ENCODE measurements around the gene KRTAP13-1. TPM values are rescaled to one million over a fixed set of nuclear protein-coding genes. Genes with fewer than 3 reads are reported as not detected.

The KRTAP13-1 gene
- total and polyA plus RNA-seq, 2 of the 8 experiments (the other 6 are each of a cell fraction or from before 2014, with no cell fraction given) = not detected

GRCh38 chr21:30408782-30409494, 13.1 kb downstream of the KRTAP13-1 start:
- Histone ChIP-seq H2AFZ (ENCODE audit: low read length) (peak overlapping the region; percentile 100), H3K9ac (replicated peaks in 1 of 4; ENCODE audit: extremely low read depth in 1 of 4, low read depth in 3 of 4, low read length in 3 of 4) (no peak overlapping the region)
- peak; percentile 99 for FAIRE-seq
- TF ChIP-seq JUN (IDR thresholded peaks at IDR 0.05; ENCODE audit: low read depth, low read length) (no peak), SP1 (IDR thresholded peaks at IDR 0.05; ENCODE audit: low read depth, low read length) (0 out of 2 replicates have a peak, but pooled peaks have one; percentile 22), SUZ12 (IDR thresholded peaks at IDR 0.05; ENCODE audit: low read length) (no peak), KDM1A (IDR thresholded peaks at IDR 0.05; ENCODE audit: borderline replicate concordance, low read length) (no peak), EP300 (IDR thresholded peaks at IDR 0.05; ENCODE audit: borderline replicate concordance in 1 of 2, low read depth in 2 of 2, low read length in 2 of 2) (peak in 1 of 2 experiments; percentile 72; a peak in 1 of 3 replicates), CTBP2 (IDR thresholded peaks at IDR 0.05; ENCODE audit: borderline replicate concordance, insufficient read depth, insufficient read length, low read length) (no peak), NRF1 (IDR thresholded peaks at IDR 0.05; ENCODE audit: low read depth, low read length) (no peak), POU5F1 (IDR thresholded peaks at IDR 0.05; ENCODE audit: low read depth, low read length) (no peak), CHD2 (IDR thresholded peaks at IDR 0.05; ENCODE audit: low read length) (no peak; the same call in 1 of the 2 replicates), TAF1 (IDR thresholded peaks at IDR 0.05; ENCODE audit: low read depth, low read length) (0 out of 2 replicates have a peak, but pooled peaks have one; percentile 23), SP4 (IDR thresholded peaks at IDR 0.05; ENCODE audit: low read length) (no peak)
- TF ChIP-seq, protein P1, sequence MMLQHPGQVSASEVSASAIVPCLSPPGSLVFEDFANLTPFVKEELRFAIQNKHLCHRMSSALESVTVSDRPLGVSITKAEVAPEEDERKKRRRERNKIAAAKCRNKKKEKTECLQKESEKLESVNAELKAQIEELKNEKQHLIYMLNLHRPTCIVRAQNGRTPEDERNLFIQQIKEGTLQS (IDR thresholded peaks at IDR 0.05; ENCODE audit: insufficient read depth, low read depth, low read length) = no peak

More at GRCh38 chr21:30408782-30409494, 13.1 kb downstream of the KRTAP13-1 start:
- peaks cover 0 to 3% (median 1%) of the 10 kb centered on the region in 4 experiments; a peak in 1 of 7 replicates for H3K4me1 ChIP-seq (replicated peaks in 1 of 4; ENCODE audit: control insufficient read depth in 3 of 4, insufficient read depth in 4 of 4, low read length in 3 of 4)
- ChIA-PET CTCF (ENCODE audit: partially characterized antibody) (interaction anchor here (0.6 to 2.5 kb wide), 25 partner anchors 9 to 1513 kb away, joined by 3 to 18 read pairs (median 4); partner anchors contain the start of genes KRTAP13-3, KRTAP13-4 and KRTAP23-1), POLR2A (ENCODE audit: partially characterized antibody) (no interaction called here)
- H3K4me3 ChIP-seq (ENCODE audit: extremely low read depth in 1 of 4, insufficient read depth in 2 of 4, low read depth in 3 of 4, low read length in 4 of 4) = peak overlapping the region in 1 of 4 experiments; percentile 28; a peak in 1 of 8 replicates
- no peak overlapping the region for H4K91ac ChIP-seq (replicated peaks; ENCODE audit: insufficient read length, low read length)
- no peak overlapping the region for H3K4ac ChIP-seq (replicated peaks; ENCODE audit: insufficient read length, low read depth, low read length)
- DNase-seq (ENCODE audit: low read depth in 1 of 2, low spot score in 2 of 2) = peak; percentile 74 to 95
- H3K23ac ChIP-seq (ENCODE audit: insufficient read length) = no peak overlapping the region
- H3K79me2 ChIP-seq (ENCODE audit: control insufficient read depth in 1 of 2, insufficient read depth in 2 of 2, low read length in 2 of 2) = no peaks in the 10 kb centered on the region
- H3K36me3 ChIP-seq (ENCODE audit: control insufficient read depth in 2 of 4, insufficient read depth in 4 of 4, low read length in 3 of 4) = no peaks in the 10 kb centered on the region
- no peaks in the 10 kb centered on the region for H4K20me1 ChIP-seq (replicated peaks in 1 of 2; ENCODE audit: control insufficient read depth in 1 of 2, insufficient read depth in 2 of 2, low read length in 2 of 2)
- no peaks in the 10 kb centered on the region for H3K23me2 ChIP-seq (ENCODE audit: low read depth, low read length)
- 22% methylated on average over 14 of the region's 14 CpGs; no CpG with 5 or more reads in 1 of the 2 experiments for WGBS, 2 experiments (ENCODE audit: extremely low coverage in 1 of 2, insufficient coverage in 1 of 2, insufficient read length in 1 of 2, insufficient replicate concordance in 2 of 2, low coverage in 1 of 2, low lambda C conversion rate in 2 of 2, missing lambda C conversion rate in 1 of 2)
- H2BK5ac ChIP-seq (ENCODE audit: low read depth, low read length) = no peak overlapping the region
- no peak overlapping the region for H3K14ac ChIP-seq (ENCODE audit: insufficient read length)
- H3K18ac ChIP-seq (ENCODE audit: extremely low read depth, low read length) = no peak overlapping the region; the same call in 1 of the 2 replicates
- no peaks in the 10 kb centered on the region for H3K79me1 ChIP-seq (ENCODE audit: low read depth, low read length)
- no peak overlapping the region for H2BK120ac ChIP-seq (replicated peaks; ENCODE audit: low read depth, low read length)
- H4K8ac ChIP-seq (ENCODE audit: extremely low read depth, insufficient read depth, low read length) = 0 out of 2 replicates have a peak overlapping the region, but pooled peaks have one; percentile 38
- H2BK12ac ChIP-seq (ENCODE audit: low read depth, low read length) = 0 out of 2 replicates have a peak overlapping the region, but pooled peaks have one; percentile 19
- H2BK15ac ChIP-seq (ENCODE audit: low read length) = no peak overlapping the region
- H2AK5ac ChIP-seq (ENCODE audit: low read depth, low read length) = no peak overlapping the region
- no peak overlapping the region for H4K5ac ChIP-seq (ENCODE audit: insufficient read length, low read depth, low read length)
- H3K27ac ChIP-seq (ENCODE audit: low read depth, low read length) = no peak overlapping the region
- H3K4me2 ChIP-seq (ENCODE audit: insufficient read depth in 1 of 2, low read depth in 2 of 2, low read length in 2 of 2) = peak overlapping the region; percentile 47 to 61; a peak in 3 of 4 replicates
- no peaks in the 10 kb centered on the region for H3K9me3 ChIP-seq (ENCODE audit: insufficient read depth in 2 of 2, low read depth in 1 of 2, low read length in 1 of 2)
- no peaks in the 10 kb centered on the region for H3K27me3 ChIP-seq (replicated peaks in 1 of 4; ENCODE audit: control insufficient read depth in 3 of 4, extremely low read depth in 1 of 4, insufficient read depth in 3 of 4, low read length in 3 of 4)
- H2BK20ac ChIP-seq (ENCODE audit: low read length) = no peak overlapping the region
- no peak overlapping the region for H3K56ac ChIP-seq (replicated peaks; ENCODE audit: insufficient read length, low read depth, low read length)
